Measurements from ENCODE around the gene ALDH1L1.

ALDH1L1 gene

DNA sequence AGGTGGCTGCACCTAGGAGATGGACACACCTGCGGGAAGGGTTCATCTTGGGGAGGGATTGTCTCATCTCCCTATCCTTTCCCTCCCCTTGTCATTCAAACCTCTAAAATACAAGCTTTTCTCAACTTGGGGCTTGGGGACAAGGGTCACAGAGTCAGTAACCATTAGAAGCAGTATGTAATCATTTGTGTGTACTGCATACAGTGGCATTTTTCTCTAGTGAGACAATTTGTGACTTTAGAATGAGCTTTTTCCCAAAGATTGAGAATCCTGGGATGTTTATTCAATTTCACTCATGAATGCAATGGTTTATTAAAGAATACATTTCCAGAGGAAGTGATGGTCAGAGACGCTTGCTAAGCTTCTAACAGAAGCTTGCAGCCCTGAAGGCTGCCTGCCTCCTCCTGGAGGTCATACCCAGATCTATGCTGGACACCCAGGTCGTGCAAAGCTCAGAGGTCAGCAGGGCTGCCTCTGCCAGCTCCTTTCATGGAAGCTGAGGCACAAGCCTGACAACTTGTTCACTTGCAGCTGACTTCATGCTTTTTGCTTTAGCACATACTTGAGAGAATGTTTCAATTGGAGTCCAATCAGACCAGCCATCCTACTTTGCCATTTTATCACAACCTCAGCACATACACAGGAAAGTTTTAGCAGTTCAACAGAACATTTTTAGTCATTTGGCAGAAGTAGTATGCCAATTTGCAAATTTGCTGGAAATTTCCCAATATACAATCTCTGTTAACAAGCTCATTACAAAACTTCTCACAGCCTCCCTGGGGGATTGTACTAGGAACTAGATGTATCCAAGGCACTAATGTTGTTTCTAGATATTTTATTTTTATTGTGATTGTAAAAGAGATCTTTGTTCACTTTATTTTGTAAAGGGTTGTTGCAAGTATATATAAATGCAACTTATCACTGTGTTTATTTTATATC is 25.6 kb upstream of the ALDH1L1 start:
- TF ChIP-seq, protein P1, sequence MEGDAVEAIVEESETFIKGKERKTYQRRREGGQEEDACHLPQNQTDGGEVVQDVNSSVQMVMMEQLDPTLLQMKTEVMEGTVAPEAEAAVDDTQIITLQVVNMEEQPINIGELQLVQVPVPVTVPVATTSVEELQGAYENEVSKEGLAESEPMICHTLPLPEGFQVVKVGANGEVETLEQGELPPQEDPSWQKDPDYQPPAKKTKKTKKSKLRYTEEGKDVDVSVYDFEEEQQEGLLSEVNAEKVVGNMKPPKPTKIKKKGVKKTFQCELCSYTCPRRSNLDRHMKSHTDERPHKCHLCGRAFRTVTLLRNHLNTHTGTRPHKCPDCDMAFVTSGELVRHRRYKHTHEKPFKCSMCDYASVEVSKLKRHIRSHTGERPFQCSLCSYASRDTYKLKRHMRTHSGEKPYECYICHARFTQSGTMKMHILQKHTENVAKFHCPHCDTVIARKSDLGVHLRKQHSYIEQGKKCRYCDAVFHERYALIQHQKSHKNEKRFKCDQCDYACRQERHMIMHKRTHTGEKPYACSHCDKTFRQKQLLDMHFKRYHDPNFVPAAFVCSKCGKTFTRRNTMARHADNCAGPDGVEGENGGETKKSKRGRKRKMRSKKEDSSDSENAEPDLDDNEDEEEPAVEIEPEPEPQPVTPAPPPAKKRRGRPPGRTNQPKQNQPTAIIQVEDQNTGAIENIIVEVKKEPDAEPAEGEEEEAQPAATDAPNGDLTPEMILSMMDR (IDR thresholded peaks at IDR 0.05; ENCODE audit: control insufficient read depth, extremely low read depth, insufficient read depth), result no peak
- no peak overlapping the region for H3K4me3 ChIP-seq (ENCODE audit: low read depth, low read length)
- DNase-seq (ENCODE audit: low read depth), result no peak

GRCh38 chr3:126202680-126203079 is 22.3 kb upstream of the ALDH1L1 start:
- TF ChIP-seq, protein P1 (IDR thresholded peaks at IDR 0.05; ENCODE audit: control insufficient read depth, extremely low read depth, insufficient read depth), result no peak
- H3K4me3 ChIP-seq (ENCODE audit: low read depth, low read length), result no peak overlapping the region
- DNase-seq (ENCODE audit: low read depth), result no peak

GRCh38 chr3:126202276-126202675 is 21.9 kb upstream of the ALDH1L1 start:
- no peak for DNase-seq (ENCODE audit: low read depth)
- TF ChIP-seq, protein P1 (IDR thresholded peaks at IDR 0.05; ENCODE audit: control insufficient read depth, extremely low read depth, insufficient read depth), result no peak
- H3K4me3 ChIP-seq (ENCODE audit: low read depth, low read length), result no peak overlapping the region

GRCh38 chr3:126201168-126201567 is 20.8 kb upstream of the ALDH1L1 start:
- TF ChIP-seq, protein P1 (IDR thresholded peaks at IDR 0.05; ENCODE audit: control insufficient read depth, extremely low read depth, insufficient read depth), result no peak
- no peak for DNase-seq (ENCODE audit: low read depth)

GRCh38 chr3:126200534-126200933 is 20.1 kb upstream of the ALDH1L1 start:
- TF ChIP-seq, protein P1 (IDR thresholded peaks at IDR 0.05; ENCODE audit: control insufficient read depth, extremely low read depth, insufficient read depth), result no peak
- DNase-seq (ENCODE audit: low read depth), result no peak
- no peak overlapping the region for H3K4me3 ChIP-seq (ENCODE audit: low read depth, low read length)

More at GRCh38 chr3:126201168-126201567, 20.8 kb upstream of the ALDH1L1 start:
- no peak overlapping the region for H3K4me3 ChIP-seq (ENCODE audit: low read depth, low read length)

- TF ChIP-seq, protein P1 (IDR thresholded peaks at IDR 0.05; ENCODE audit: control insufficient read depth, extremely low read depth, insufficient read depth), result no peak
- no peak for DNase-seq (ENCODE audit: low read depth)
- H3K4me3 ChIP-seq (ENCODE audit: low read depth, low read length), result no peak overlapping the region
These were observed 18.9 kb upstream of the ALDH1L1 start for GRCh38 chr3:126199256-126199655.

All from LNCaP clone FGC (cell line).